Renal cortex interstitium (tissue), 11 donors: ENCODE results near the gene DCLK1. TPM values are rescaled to one million over a fixed set of nuclear protein-coding genes. Genes with fewer than 3 reads are reported as not detected.
"Not testable (repeated sequence)": the region's sequence is repeated elsewhere in the genome, so short reads cannot be mapped to it uniquely, and the experiment has no call there.

Experiments
- DNase-seq, 11 donors: peaks; one replicate each; pipeline ENCODE4 v3.0.0-alpha.2; 2013; ENCODE audit warnings: low read depth in 9 of 11, low spot score in 4 of 11; ENCODE audit errors: extremely low read depth in 1 of 11
- polyA plus RNA-seq, 3 donors: library from polyadenylated mRNA; unstranded; fragments of 120-200 nt; gene quantifications; one replicate each; pipeline ENCODE4 v1.2.1, GENCODE V29; 2013; ENCODE audit not compliant: insufficient read length in 3 of 3

Gene DCLK1
- polyA plus RNA-seq, 3 donors, result 5.2 to 6.4 (median 5.8) TPM

DNA sequence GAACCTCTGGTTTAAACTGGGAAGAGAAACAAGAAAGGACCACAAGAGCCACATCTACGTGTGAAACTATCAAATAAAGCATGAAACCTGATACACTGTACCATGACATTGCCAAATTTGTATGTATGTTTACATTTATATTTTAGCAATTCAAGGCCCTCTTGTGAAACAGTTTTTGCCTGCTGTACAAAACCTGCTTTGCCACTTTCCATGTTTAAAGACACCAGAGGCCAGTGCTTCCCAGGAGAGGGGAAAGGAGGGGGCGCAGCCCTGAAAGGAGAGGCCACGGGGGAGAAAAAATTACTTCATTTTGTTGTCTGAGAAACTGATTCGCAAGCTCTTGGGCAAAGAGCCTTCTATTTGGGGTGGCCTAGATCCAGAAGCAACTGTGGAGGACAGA is 124.8 kb downstream of the DCLK1 start:
- no peak for DNase-seq

DNA sequence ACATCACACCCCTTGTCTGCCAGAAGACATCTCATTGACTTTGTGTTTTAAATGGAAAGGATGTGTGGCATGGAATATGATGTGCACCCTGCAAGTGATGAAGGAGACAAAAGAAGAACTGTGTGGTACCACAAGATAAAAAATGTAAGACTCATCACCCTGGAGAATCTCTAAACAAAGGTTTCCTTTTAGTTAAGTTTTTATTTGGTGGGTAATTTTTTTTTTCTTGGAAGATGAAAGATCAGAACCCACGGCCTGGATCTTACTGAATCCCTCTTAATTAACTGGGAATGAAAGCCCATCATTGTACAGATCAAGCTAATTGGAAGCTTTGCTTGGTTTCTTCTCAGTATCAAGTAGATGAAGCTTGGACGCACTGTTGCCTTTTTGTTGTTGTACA is 129.6 kb downstream of the DCLK1 start:
- DNase-seq, result no peak

DNA sequence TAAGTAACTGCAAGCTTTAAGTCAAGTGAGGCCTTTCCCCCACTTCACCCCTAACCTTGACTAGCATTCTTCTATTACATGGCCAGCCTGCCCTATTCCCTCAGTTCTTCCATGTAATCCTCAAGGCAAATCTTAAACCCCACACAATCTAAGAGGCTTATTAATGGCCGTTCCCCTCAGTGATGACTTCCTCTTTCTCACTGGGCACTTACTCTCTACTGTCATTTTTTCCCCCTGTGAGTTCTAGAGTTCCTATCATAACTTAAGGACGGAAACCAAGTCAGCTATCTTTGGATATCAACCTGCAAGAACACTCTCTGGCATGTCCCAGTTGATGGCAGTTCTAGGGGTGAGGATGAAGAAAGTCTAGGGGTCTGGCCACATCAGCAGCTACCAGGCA is 131.2 kb downstream of the DCLK1 start:
- DNase-seq, result no peak

DNA sequence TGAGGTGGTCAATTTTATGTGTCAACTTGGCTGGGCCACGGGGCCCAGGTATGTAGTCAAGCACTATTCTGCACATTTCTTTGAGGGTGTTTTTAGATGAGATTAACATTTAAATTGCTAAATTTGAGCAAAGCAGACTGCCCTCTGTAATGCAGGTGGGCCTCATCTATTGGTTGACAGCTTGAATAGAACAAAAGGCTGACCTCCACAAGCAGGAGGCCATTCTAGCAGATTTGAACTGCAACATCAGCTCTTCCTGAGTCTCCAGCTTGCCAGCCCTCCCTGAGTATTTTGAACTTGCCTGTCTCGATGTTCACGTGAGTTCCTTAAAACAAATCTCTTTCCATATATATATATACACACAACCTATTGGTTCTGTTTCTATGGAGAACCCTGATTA is 134.8 kb downstream of the DCLK1 start:
- DNase-seq, result no peak

DNA sequence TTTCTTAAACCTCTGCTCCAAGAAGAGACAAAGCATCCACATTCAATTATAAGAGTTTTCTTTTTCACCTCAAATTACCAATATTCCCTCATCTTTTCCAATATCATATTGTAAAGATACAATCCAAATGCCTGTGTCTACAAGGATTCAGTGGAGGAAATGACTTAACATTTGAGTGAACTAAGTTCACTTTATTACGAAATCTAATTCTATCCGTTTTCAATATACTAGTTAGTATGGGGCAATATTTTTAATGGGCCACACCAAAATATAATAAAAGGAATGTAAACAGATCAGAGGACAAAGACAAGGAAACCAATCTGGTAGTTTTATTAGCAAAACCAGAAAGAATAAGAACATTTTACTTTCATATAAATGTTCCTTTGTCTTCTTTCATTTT is 136.0 kb downstream of the DCLK1 start:
- DNase-seq, result no peak

DNA sequence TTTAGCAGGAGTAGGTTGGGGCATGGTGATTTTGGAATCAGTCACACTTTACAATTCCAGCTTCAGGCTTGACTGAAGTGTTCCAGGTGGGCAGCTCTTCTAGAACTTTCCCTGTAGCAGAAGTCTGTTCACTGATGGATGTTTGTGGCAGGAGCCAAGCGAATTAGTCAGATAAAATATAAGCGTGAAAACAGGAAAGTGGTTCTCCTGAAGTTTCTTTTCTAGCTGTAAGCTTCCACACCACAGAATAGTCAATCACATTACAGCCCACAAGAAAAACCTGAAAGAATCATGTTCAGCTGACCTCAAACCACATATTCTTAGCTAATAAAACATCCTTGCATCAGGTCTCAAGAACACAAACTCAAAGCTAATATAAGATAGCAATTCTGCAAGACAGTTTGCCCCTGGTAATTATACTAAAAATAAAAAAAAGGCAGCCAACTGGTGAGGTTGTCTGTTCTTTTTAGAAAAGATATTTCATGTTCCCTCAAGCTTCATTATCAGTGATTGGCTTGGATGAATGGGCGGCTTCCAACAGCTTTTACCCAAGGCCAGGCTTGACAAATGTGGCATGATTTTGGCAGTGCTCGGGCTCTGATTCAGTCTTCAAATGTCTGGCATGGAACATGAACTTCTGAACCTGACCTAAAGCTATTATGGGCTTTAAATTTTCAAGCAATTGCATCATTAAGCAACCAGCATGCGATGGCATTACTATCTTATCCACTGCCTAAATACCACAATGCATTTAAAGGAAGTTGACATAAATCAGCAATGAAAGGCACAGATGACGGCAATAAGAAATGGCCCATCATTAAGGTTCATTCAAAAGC is 136.8 kb downstream of the DCLK1 start:
- no peak for DNase-seq

DNA sequence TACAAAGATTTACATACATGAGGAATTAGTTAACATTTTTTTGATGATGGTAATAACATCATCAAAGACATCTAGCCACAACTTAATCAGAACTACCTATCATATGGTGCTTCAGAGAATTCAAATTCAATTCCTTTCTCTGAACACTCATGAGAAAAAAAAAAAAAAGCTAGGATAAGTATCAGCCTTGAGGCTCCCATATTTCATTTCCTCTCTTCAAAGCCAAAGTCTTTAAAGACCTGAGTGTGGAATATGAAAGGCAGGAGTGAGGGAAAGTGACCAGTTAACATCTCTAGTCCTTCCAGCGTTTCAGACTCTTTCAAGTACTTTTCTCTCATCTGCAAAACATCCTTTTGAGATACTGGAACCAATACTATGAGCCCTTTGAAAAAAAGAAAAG is 137.5 kb downstream of the DCLK1 start:
- no peak for DNase-seq

DNA sequence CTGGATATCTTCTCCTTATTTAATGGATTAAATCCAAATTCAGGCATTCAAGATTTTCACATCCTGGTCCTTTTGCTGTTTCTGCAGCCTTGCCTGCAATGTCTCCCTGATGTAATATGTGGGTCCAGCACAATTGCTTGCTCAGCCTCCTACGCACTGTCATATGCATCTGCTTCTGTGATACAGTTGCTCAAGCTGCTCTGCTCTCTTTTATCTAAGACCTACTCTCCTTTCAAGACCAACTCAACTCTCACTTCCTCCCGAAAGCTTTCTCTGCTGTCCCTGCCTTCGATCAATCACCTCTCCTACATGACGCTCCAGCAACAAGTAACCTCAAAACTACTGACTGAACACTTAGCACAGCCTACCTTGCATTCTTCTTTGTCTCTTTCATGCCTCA is 138.2 kb downstream of the DCLK1 start:
- no peak for DNase-seq

DNA sequence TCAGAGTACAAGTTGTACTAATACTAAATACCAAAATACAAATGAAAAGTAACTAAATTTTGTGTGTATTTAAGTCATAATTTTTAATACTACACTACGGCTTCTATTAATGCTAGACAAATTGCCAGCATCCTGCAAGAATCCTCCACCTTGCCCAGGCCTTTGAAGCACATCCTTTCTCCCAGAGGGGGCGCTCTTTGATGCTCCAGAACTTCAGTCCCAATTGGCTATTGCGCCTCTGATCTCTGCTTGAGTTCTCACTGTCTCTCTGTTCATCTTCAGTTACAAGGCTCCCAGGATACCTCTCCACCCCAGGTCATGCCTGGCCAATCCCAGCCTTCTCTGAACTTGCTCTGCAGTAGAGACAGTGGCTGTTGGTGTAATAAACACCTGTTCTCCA is 141.0 kb downstream of the DCLK1 start:
- DNase-seq, result no peak

DNA sequence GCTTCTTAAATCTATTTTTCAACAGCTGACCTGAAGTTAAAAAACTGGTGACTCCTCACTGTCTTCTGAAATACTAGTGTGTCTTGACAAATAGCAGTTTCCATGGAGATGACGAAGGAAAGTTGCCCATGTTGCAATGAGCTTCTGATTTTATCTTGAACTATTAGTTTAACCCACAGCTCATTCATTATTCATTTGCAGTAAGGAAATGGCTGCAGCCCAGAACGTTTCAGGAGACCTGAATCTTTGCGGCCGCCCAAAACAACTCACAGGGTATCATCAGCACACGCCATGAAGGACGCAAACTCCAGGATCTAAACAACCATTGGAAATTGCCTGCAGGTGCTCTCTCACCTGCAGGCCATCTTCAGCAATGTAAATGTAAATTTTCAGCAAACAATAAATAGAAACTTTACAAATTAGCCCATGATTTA is 142.5 kb downstream of the DCLK1 start:
- DNase-seq, result no peak

DNA sequence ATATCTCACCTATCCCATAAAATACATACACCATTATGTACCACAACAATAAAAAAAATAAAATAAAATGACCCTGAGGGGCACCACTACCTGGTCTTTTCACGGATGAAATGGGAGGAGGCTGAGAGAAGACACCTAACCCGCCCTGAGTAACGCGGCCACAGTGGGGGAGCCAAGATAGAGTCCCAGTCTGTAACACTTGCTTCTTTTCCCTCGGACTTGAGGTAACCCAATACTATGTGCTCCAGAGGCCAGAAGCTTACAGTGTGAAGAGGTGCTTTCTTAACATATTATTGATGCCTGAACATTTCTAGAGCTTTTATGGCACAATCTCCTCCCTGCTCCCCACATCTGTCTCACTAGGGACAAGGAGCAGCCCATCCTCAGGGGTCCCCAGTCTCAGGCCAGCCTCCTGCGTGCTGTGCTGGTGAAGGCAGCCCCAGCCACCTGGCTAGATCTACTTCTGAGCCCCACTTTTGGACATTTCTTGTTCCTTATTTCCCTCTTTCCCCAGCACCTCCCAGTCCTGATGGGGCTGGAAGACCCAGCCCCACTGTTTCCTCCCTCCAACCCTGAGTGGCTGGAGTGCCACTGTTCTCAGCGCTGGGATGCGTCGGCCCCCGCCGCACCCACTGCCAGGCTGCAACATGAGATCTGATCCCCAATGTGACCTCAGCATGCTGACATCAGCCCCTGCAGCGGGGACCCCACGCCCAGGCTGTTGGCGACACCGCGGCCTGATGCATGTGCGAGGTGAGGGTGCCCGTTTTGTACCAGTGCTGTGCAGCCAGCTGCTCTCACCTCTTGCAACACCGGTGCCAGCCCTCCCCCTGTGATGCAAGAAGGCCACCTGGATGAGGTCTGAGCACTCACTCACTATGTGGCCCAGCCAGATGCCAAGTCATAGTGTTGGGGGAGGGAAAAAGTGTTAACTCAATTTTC is 143.3 kb downstream of the DCLK1 start:
- no peak for DNase-seq

DNA sequence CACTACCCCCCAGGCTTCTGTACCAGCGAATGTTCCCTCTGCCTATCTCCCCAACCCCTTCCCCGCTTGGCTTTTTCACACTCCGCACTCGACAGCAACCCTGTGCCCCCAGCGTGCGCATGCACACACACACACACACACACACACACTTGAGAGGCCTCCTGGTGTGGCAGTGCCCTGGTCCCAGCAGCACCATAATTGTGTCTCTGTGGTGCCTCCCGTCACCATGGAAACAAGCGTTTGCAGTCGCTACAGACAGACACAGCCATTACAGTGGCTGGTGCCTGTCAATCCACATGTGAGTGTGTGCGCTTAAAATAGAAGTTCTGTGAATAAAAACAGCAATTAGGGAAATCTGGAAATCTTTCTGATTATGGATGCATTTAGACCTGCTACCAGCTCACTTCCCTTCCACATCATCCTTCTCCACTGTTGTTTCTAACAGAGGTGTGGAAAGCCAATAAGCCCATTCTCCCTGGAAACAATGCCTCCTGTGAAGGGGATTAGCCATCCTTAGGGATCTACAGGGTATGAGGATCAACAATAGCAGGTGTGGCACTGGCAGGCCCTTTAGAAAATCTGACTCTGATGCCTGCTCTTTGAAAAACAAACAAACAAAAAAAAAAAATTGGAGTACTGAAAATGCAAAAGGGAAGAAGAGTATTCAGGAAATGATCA is 146.3 kb downstream of the DCLK1 start:
- DNase-seq, result no peak

DNA sequence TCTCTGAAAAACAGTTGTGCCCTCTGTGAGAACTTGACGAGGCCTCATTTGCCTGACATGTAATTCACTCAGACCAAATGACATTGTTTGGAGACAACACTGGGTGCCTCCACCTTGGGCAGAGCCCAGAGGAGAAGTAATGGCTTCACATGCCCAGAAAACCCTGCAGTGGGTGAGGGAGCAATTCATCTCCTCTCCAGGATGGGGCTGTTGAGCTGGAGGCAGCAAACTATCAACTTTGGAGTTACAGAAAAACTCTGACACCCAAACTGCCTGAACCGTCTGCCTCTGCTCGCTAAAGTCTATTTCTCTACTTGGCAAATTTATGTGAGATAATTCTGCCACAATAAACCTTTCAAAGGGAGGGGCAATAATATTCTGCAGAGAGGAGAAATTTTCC is 146.9 kb downstream of the DCLK1 start:
- no peak for DNase-seq

DNA sequence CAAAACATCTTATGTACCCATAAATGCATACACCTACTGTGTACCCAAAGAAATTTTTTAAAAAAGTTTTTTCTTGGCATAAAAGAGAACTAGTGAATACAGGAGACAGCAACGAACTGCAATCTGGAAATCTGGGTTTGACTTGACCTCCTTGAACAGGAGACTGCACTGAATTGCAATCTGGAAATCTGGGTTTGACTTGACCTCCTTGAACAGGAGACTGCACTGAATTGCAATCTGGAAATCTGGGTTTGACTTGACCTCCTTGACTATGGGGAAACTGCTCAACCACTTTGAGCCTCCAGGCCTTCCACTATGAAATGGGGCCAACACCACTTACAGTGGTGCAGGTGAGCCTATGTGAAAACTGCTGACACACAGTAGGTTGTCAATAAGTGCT is 147.5 kb downstream of the DCLK1 start:
- not testable (repeated sequence) for DNase-seq

DNA sequence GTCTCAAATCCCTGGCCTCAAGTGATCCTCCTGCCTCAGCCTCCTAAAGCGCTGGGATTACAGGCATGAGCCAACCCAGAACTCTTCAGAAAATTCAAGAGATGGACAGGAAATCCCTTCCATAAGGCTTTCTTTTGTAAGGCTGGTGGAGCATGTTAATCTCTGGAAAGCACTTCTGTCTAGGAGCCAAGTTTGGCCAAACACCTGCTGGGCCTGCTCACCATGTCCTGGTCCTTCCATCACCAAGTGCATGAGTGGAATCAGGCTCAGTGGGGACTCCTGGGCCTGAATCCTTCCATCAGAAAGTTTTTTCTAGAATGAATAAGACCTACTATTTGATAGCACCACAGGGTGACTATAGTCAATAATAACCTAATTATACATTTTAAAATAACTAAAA is 148.0 kb downstream of the DCLK1 start:
- DNase-seq, result no peak

DNA sequence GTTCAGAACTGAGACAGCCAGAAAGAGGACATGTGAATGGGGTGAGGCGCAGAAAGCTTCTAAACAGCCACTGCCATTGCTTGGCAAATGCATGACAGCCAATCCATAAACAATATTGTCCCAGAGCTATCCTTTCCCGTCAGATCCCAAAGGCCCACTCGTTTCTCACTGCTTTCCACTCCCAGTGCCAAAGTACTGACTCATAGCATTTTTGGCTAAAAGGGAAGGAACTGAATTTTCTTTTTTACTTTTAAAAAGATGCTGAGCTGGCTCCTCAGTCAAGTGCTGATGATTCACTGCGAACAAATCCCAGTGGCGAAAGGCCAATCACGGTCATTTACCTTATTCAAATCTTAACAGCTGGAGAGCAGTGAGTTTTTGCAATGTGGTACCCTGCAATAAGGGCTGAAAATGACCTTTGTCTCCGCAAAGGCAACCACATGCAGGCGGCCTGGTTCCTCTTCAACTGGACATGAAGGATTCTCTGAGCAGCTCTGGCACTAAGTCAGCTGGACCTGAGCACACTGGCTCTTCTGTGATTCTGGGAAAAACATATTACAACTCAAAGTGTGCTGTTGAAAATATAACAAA is 151.7 kb downstream of the DCLK1 start:
- DNase-seq, result no peak

DNA sequence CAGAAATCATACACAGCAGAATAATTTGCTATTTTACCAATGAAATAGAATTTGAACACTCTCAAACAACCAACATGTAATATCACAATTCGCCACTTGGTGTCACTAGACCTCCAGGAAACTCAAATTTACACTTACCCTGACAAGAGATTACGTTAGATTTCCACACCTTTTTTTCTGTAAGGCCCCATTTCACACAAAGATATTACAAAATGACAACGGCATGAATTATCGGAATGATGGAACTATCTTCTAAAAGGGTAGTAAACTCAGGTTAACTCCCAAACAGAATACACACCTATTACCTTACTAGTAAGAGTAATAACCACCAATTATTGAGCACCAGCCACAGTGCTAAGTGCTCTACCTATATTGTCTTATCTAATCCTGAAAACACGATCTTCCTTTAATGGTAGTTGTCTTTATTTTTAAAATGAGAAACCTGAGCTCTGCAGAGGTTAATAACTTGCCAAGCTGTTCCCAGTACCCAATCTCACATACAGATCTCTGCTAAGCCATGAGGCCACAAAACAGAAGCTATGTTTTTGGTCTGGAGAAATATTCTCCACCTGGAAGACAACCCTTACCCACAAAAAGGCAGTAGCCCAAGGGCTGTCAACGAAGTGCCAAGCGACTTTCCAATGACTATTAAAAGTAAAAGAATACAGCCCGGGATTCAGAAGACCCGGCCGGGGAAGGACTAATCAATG is 152.4 kb downstream of the DCLK1 start:
- DNase-seq, result peak in 9 of 11 donors; percentile 26 to 68 (median 49)

DNA sequence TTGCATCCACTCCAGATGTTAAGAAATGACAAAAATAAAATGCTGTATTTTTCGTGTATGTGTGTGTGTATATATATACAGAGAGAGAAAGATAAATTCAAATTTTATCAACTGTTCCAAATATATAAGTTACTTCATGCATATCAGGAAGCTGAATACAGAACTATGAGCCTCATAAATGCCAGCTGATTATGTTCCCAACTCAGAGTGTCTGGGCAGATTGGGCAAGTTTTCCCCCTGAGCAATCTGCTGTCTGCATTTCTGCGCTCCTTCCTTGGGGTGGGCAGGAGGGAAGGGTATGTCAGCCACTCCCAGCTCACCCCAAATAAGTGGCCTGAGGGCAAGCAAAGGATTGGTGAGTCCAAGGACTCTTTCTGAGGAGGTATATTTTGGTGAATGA is 154.1 kb downstream of the DCLK1 start:
- no peak for DNase-seq

DNA sequence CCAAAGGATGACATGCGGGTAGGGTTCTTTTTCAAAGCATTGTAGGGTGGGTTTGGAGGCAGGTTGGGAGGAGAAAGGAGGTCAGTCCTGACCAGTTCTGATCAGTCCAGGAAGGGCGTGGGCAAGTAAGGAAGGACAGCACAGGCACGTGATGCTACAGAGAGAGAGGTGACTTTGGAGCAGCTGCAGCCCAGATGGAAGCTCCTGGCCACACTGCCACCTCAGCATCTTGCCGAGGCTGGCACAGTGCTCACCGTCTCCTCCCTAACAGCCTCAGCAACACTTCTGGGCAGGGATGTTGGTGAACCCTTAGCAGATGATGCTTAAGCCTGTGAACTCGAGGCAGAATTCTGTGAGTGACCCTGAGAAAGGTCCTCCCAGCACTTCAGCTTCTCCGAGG is 155.1 kb downstream of the DCLK1 start:
- no peak for DNase-seq
